ENCODE data around the gene ZNF638.

ZNF638 gene

DNA sequence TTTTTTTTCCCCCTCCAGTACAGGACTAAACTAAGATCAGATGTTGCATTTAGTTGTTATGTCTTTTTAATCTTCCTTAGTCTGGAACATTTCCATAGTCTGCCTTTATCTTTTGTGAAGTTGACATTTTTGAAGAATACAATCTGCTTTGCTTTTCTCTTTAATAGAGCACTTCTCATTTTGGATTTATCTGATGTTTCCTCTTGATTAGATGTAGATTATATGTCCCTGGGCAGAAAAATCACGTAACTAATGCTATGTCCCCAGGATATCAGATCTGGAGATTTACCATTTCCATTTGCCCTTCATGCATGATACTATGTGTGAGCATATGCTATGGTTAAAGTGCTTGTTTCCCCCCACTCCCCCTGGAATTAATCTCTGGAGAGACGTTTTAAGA, 6.2 kb downstream of the ZNF638 start:
- no peak for TF ChIP-seq CTCF (IDR thresholded peaks at IDR 0.05; ENCODE audit: poor library complexity, severe bottlenecking)
- H3K27ac ChIP-seq (ENCODE audit: poor library complexity, severe bottlenecking), result no peak overlapping the region
- H3K36me3 ChIP-seq (ENCODE audit: low read depth), result peaks cover 61% of the 10 kb centered on the region
- no peak overlapping the region for H3K4me3 ChIP-seq (ENCODE audit: severe bottlenecking)
- ATAC-seq (ENCODE audit: low read depth) (no peak), DNase-seq (ENCODE audit: low spot score) (no peak)
- H3K4me1 ChIP-seq (ENCODE audit: insufficient read depth, poor library complexity, severe bottlenecking), result peaks cover 10% of the 10 kb centered on the region
- H3K27me3 ChIP-seq (ENCODE audit: insufficient read depth, poor library complexity, severe bottlenecking), result no peaks in the 10 kb centered on the region
- H3K9me3 ChIP-seq (ENCODE audit: severe bottlenecking), result no peaks in the 10 kb centered on the region

GRCh38 chr2:71339685-71340084, 8.1 kb downstream of the ZNF638 start:
- Histone ChIP-seq H3K27me3 (ENCODE audit: insufficient read depth, poor library complexity, severe bottlenecking) (no peaks in the 10 kb centered on the region), H3K4me1 (ENCODE audit: insufficient read depth, poor library complexity, severe bottlenecking) (peaks cover 2% of the 10 kb centered on the region), H3K9me3 (ENCODE audit: severe bottlenecking) (no peaks in the 10 kb centered on the region), H3K27ac (ENCODE audit: poor library complexity, severe bottlenecking) (no peak overlapping the region), H3K4me3 (ENCODE audit: severe bottlenecking) (no peak overlapping the region), H3K36me3 (ENCODE audit: low read depth) (peaks cover 46% of the 10 kb centered on the region)
- ATAC-seq (ENCODE audit: low read depth) (no peak), DNase-seq (ENCODE audit: low spot score) (no peak)
- no peak for TF ChIP-seq CTCF (IDR thresholded peaks at IDR 0.05; ENCODE audit: poor library complexity, severe bottlenecking)

DNA sequence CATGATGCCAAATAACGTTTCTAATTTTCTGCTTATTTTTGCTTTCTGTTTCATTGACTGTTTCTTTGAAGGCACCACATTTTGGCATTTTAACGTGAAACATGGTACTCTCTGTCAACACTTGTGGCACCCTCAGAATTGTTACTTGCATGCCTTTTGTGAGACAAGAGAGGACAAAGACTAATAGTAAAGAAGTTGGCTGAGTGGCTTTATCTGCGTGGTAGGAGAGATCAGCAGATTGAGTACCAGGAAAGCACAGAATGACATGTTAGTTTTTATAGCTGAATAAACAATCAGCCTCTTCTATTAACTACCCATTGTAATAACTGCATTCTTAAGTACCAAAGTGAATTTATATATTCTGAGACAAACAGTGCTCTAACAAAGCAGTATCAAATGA, 8.6 kb downstream of the ZNF638 start:
- Histone ChIP-seq H3K4me3 (ENCODE audit: severe bottlenecking) (no peak overlapping the region), H3K9me3 (ENCODE audit: severe bottlenecking) (no peaks in the 10 kb centered on the region), H3K27ac (ENCODE audit: poor library complexity, severe bottlenecking) (no peak overlapping the region), H3K4me1 (ENCODE audit: insufficient read depth, poor library complexity, severe bottlenecking) (peaks cover 2% of the 10 kb centered on the region), H3K27me3 (ENCODE audit: insufficient read depth, poor library complexity, severe bottlenecking) (no peaks in the 10 kb centered on the region), H3K36me3 (ENCODE audit: low read depth) (peaks cover 43% of the 10 kb centered on the region)
- TF ChIP-seq CTCF (IDR thresholded peaks at IDR 0.05; ENCODE audit: poor library complexity, severe bottlenecking), result no peak
- DNase-seq (ENCODE audit: low spot score), result no peak
- no peak for ATAC-seq (ENCODE audit: low read depth)

- no peak for DNase-seq (ENCODE audit: low spot score)
- Histone ChIP-seq H3K27ac (ENCODE audit: poor library complexity, severe bottlenecking) (no peak overlapping the region), H3K4me3 (ENCODE audit: severe bottlenecking) (no peak overlapping the region), H3K36me3 (ENCODE audit: low read depth) (peaks cover 36% of the 10 kb centered on the region), H3K27me3 (ENCODE audit: insufficient read depth, poor library complexity, severe bottlenecking) (no peaks in the 10 kb centered on the region), H3K4me1 (ENCODE audit: insufficient read depth, poor library complexity, severe bottlenecking) (peaks cover 2% of the 10 kb centered on the region), H3K9me3 (ENCODE audit: severe bottlenecking) (no peaks in the 10 kb centered on the region)
- no peak for ATAC-seq (ENCODE audit: low read depth)
- no peak for TF ChIP-seq CTCF (IDR thresholded peaks at IDR 0.05; ENCODE audit: poor library complexity, severe bottlenecking)
These were observed 10.1 kb downstream of the ZNF638 start for GRCh38 chr2:71341645-71342044.

DNA sequence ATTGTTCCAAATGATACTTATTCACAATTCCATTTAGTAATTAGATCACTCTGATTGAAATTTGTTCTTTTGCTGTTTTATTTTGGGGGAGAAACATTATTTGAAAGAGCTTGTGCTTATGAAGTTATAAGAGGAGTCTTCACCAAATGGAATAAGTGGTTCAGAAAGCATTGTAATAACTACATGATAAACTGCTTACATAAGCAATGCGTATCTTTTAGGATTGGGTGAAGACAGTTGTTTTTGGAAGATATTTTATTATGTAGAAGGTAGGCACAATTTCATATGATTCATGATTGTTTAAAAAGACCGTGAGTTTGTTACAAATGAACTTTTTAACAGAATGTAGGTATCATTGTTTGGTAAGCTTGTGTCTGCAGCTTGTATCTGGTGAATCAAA, 14.5 kb downstream of the ZNF638 start:
- H3K27me3 ChIP-seq (ENCODE audit: insufficient read depth, poor library complexity, severe bottlenecking), result no peaks in the 10 kb centered on the region
- DNase-seq (ENCODE audit: low spot score) (no peak), ATAC-seq (ENCODE audit: low read depth) (no peak)
- H3K9me3 ChIP-seq (ENCODE audit: severe bottlenecking), result no peaks in the 10 kb centered on the region
- no peaks in the 10 kb centered on the region for H3K4me1 ChIP-seq (ENCODE audit: insufficient read depth, poor library complexity, severe bottlenecking)
- peaks cover 42% of the 10 kb centered on the region for H3K36me3 ChIP-seq (ENCODE audit: low read depth)
- no peak overlapping the region for H3K27ac ChIP-seq (ENCODE audit: poor library complexity, severe bottlenecking)
- no peak for TF ChIP-seq CTCF (IDR thresholded peaks at IDR 0.05; ENCODE audit: poor library complexity, severe bottlenecking)
- no peak overlapping the region for H3K4me3 ChIP-seq (ENCODE audit: severe bottlenecking)

All from RWPE2 (cell line).